Neural progenitor cell (in vitro differentiated cells): ENCODE results near the gene HEG1. TPM values are rescaled to one million over a fixed set of nuclear protein-coding genes. Genes with fewer than 3 reads are reported as not detected.

ENCODE experiments used
- DNase-seq: peaks from one replicate; pipeline ENCODE4 v3.0.0-alpha.2; 2016; ENCODE audit warnings: low spot score
- H2AFZ ChIP-seq: fragments of 200-600 bp; sonication (generic); replicated peaks from 2 replicates; pipeline ENCODE4 v1.6.1; 2016; ENCODE audit warnings: antibody characterized with exemption
- H3F3A ChIP-seq: fragments of 200-600 bp; sonication (generic); 2 replicates; pipeline ENCODE4 v1.6.1; 2016; ENCODE audit warnings: antibody characterized with exemption, low read depth
- H3K27ac ChIP-seq: fragments of 200-600 bp; sonication (generic); 2 replicates; pipeline ENCODE4 v1.5.1; 2016; ENCODE audit warnings: mild to moderate bottlenecking
- H3K27me3 ChIP-seq: fragments of 200-600 bp; sonication (generic); 2 replicates; pipeline ENCODE4 v1.6.1; 2016; ENCODE audit warnings: mild to moderate bottlenecking, moderate library complexity
- H3K36me3 ChIP-seq: fragments of 200-600 bp; sonication (generic); 2 replicates; pipeline ENCODE4 v1.5.1; 2016
- H3K4me1 ChIP-seq: fragments of 200-600 bp; sonication (generic); 2 replicates; pipeline ENCODE4 v1.6.1; 2016; ENCODE audit warnings: mixed run types
- H3K4me2 ChIP-seq: fragments of 200-600 bp; sonication (generic); 2 replicates; pipeline ENCODE4 v1.6.1; 2016
- H3K4me3 ChIP-seq: fragments of 200-600 bp; sonication (generic); 2 replicates; pipeline ENCODE4 v1.5.1; 2016
- H3K79me2 ChIP-seq: fragments of 200-600 bp; sonication (generic); 2 replicates; pipeline ENCODE4 v1.6.1; 2016; ENCODE audit warnings: low read depth
- H3K9ac ChIP-seq: fragments of 200-600 bp; sonication (generic); 2 replicates; pipeline ENCODE4 v1.6.1; 2016
- H3K9me3 ChIP-seq: fragments of 200-600 bp; sonication (generic); 2 replicates; pipeline ENCODE4 v1.5.1; 2016; ENCODE audit warnings: low read depth
- H4K20me1 ChIP-seq: fragments of 200-600 bp; sonication (generic); 2 replicates; pipeline ENCODE4 v1.6.1; 2016; ENCODE audit warnings: low read depth
- H3K27ac Mint-ChIP-seq: 3 replicates; pipeline ENCODE4 v1.8.0; 2021; ENCODE audit warnings: mixed read lengths
- H3K27me3 Mint-ChIP-seq: 2 replicates; pipeline ENCODE4 v1.8.0; 2022; ENCODE audit warnings: low read depth, mild to moderate bottlenecking, inconsistent platforms, moderate library complexity, mixed read lengths; ENCODE audit not compliant: insufficient read depth
- H3K36me3 Mint-ChIP-seq: 3 replicates; pipeline ENCODE4 v1.8.0; 2021; ENCODE audit warnings: mixed read lengths
- H3K4me1 Mint-ChIP-seq: 3 replicates; pipeline ENCODE4 v1.8.0; 2021; ENCODE audit warnings: mixed read lengths
- H3K4me3 Mint-ChIP-seq: 3 replicates; pipeline ENCODE4 v1.8.0; 2021; ENCODE audit warnings: mild to moderate bottlenecking, moderate library complexity, mixed read lengths
- H3K9me3 Mint-ChIP-seq: 3 replicates; pipeline ENCODE4 v1.8.0; 2020; ENCODE audit warnings: mixed read lengths
- EZH2 ChIP-seq: fragments of 200-600 bp; sonication (generic); IDR thresholded peaks from 2 replicates; pipeline ENCODE4 v1.6.1; 2017; ENCODE audit warnings: antibody characterized with exemption, mild to moderate bottlenecking, moderate library complexity
- EZH2phosphoT487 ChIP-seq: fragments of 200-600 bp; sonication (generic); IDR thresholded peaks from 2 replicates; pipeline ENCODE4 v1.6.1; 2017; ENCODE audit warnings: antibody characterized with exemption
- total RNA-seq: library from RNA; depleted of rRNA; stranded (reverse); fragments of >200 nt; gene quantifications from 2 replicates; pipeline ENCODE4 v1.2.3, GENCODE V29; 2015; ENCODE audit warnings: low replicate concordance
- TF ChIP-seq, protein P1 (sequence below): fragments of 200-600 bp; sonication (generic); IDR thresholded peaks from 2 replicates; pipeline ENCODE4 v1.5.1; 2017; ENCODE audit warnings: antibody characterized with exemption, mild to moderate bottlenecking

Gene HEG1, protein sequence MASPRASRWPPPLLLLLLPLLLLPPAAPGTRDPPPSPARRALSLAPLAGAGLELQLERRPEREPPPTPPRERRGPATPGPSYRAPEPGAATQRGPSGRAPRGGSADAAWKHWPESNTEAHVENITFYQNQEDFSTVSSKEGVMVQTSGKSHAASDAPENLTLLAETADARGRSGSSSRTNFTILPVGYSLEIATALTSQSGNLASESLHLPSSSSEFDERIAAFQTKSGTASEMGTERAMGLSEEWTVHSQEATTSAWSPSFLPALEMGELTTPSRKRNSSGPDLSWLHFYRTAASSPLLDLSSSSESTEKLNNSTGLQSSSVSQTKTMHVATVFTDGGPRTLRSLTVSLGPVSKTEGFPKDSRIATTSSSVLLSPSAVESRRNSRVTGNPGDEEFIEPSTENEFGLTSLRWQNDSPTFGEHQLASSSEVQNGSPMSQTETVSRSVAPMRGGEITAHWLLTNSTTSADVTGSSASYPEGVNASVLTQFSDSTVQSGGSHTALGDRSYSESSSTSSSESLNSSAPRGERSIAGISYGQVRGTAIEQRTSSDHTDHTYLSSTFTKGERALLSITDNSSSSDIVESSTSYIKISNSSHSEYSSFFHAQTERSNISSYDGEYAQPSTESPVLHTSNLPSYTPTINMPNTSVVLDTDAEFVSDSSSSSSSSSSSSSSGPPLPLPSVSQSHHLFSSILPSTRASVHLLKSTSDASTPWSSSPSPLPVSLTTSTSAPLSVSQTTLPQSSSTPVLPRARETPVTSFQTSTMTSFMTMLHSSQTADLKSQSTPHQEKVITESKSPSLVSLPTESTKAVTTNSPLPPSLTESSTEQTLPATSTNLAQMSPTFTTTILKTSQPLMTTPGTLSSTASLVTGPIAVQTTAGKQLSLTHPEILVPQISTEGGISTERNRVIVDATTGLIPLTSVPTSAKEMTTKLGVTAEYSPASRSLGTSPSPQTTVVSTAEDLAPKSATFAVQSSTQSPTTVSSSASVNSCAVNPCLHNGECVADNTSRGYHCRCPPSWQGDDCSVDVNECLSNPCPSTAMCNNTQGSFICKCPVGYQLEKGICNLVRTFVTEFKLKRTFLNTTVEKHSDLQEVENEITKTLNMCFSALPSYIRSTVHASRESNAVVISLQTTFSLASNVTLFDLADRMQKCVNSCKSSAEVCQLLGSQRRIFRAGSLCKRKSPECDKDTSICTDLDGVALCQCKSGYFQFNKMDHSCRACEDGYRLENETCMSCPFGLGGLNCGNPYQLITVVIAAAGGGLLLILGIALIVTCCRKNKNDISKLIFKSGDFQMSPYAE (N-terminal part only)
- 11.4 and 16.4 TPM in 2 replicates for total RNA-seq

DNA sequence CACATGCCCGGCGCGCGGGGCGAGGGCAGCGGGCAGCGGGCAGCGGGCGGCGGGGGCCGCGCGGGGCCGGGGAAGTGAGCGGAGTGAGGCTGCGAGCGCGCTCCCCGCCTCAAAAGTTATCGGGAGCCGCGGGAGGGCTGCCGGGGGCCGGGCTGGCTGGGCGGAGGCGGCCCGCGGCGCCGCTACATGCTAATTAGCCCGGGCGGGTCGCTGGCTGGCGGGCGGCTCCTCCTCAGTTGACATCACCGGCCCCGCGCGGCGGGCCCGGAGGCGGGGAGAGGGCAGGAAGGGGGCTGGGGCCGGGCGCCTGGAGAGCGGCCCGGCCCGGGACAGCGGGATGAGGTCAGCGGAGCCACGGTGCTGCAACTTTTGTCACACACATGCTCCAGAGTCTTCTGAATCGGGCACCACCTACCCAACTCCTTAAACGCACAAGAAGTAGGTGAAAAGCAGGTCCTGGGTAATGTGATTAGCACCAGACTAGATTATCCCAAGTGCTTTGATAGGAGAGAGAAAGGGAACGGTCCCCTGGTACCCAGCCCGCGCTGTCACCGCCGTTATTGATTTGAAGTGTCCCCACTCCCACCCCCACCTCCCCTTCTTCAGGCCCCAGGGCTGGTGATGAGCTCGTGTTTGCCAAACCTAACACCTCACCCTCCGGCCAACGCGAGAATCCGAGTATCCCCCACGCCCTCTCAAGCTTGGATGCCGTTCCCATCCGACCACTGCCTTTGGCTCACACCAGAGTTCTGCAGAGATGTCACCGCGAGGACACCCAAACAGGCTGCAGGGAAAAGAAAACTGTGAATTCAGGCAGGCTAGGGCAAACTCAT, at the start of gene HEG1:
Gene HEG1 (minus strand): TSS at position 85 of the 833 bp plus-strand sequence. CDS start 107 bp downstream, outside the sequence.
- Histone ChIP-seq H3K9me3 (no peaks in the 10 kb centered on the region), H4K20me1 (peaks cover 39% of the 10 kb centered on the region), H3K27me3 (peaks cover 53% of the 10 kb centered on the region), H3K9ac (no peak within 1 kb of the TSS), H2AFZ (peak within 1 kb of the TSS; percentile 73), H3F3A (peaks cover 36% of the 10 kb centered on the region), H3K4me2 (peak within 1 kb of the TSS; percentile 96), H3K27ac (no peak within 1 kb of the TSS), H3K4me1 (peaks cover 42% of the 10 kb centered on the region), H3K4me3 (peak within 1 kb of the TSS; percentile 80), H3K36me3 (no peaks in the 10 kb centered on the region), H3K79me2 (peaks cover 19% of the 10 kb centered on the region)
- H3K4me1 Mint-ChIP-seq, result peaks cover 47% of the 10 kb centered on the region
- peaks cover 2% of the 10 kb centered on the region for H3K36me3 Mint-ChIP-seq
- peak within 1 kb of the TSS; percentile 95 for H3K4me3 Mint-ChIP-seq
- DNase-seq, result peak; percentile 91
- peak within 1 kb of the TSS; percentile 58 for H3K27ac Mint-ChIP-seq
- peak; percentile 33 for TF ChIP-seq EZH2
- TF ChIP-seq, protein P1, sequence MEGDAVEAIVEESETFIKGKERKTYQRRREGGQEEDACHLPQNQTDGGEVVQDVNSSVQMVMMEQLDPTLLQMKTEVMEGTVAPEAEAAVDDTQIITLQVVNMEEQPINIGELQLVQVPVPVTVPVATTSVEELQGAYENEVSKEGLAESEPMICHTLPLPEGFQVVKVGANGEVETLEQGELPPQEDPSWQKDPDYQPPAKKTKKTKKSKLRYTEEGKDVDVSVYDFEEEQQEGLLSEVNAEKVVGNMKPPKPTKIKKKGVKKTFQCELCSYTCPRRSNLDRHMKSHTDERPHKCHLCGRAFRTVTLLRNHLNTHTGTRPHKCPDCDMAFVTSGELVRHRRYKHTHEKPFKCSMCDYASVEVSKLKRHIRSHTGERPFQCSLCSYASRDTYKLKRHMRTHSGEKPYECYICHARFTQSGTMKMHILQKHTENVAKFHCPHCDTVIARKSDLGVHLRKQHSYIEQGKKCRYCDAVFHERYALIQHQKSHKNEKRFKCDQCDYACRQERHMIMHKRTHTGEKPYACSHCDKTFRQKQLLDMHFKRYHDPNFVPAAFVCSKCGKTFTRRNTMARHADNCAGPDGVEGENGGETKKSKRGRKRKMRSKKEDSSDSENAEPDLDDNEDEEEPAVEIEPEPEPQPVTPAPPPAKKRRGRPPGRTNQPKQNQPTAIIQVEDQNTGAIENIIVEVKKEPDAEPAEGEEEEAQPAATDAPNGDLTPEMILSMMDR, result no peak
- peaks cover 9% of the 10 kb centered on the region for H3K27me3 Mint-ChIP-seq
- H3K9me3 Mint-ChIP-seq, result peaks cover 3% of the 10 kb centered on the region

DNA sequence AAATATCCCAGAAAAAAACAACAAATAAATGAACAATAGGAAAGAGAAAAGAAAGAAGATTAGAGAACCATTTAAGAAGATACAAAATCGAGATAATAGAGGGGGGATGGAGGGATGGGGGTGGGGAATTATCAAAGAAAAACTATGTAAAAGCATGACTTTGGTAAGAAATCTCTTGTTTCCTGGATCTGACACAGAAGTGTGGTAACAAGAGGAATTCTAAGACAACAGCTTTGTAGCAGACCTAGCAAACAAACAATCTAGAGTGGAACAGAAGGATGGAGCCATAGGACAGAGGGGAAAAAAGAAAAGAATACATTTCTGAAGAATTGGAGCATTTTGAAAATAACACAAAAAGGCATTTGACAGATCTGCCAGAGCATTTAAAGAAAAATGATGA, 49.3 kb upstream of the HEG1 start:
- H3K27ac ChIP-seq, result no peak overlapping the region
- no peak overlapping the region for H3K27ac Mint-ChIP-seq
- no peak for TF ChIP-seq EZH2phosphoT487
- TF ChIP-seq, protein P1, result no peak
- no peak for TF ChIP-seq EZH2
- peaks cover 6% of the 10 kb centered on the region for H3K27me3 Mint-ChIP-seq
- no peak overlapping the region for H3K9ac ChIP-seq
- no peak overlapping the region for H3K4me3 ChIP-seq
- no peaks in the 10 kb centered on the region for H3K9me3 ChIP-seq
- no peaks in the 10 kb centered on the region for H4K20me1 ChIP-seq
- no peaks in the 10 kb centered on the region for H3K79me2 ChIP-seq
- H3K4me1 ChIP-seq, result no peaks in the 10 kb centered on the region
- peaks cover 11% of the 10 kb centered on the region for H3K4me1 Mint-ChIP-seq
- H3K9me3 Mint-ChIP-seq, result no peaks in the 10 kb centered on the region
- H3K27me3 ChIP-seq, result no peaks in the 10 kb centered on the region
- no peak for DNase-seq
- no peak overlapping the region for H3K4me2 ChIP-seq
- no peak overlapping the region for H3K4me3 Mint-ChIP-seq
- H3K36me3 ChIP-seq, result no peaks in the 10 kb centered on the region
- H3F3A ChIP-seq, result no peaks in the 10 kb centered on the region
- H3K36me3 Mint-ChIP-seq, result no peaks in the 10 kb centered on the region
- H2AFZ ChIP-seq, result no peak overlapping the region

DNA sequence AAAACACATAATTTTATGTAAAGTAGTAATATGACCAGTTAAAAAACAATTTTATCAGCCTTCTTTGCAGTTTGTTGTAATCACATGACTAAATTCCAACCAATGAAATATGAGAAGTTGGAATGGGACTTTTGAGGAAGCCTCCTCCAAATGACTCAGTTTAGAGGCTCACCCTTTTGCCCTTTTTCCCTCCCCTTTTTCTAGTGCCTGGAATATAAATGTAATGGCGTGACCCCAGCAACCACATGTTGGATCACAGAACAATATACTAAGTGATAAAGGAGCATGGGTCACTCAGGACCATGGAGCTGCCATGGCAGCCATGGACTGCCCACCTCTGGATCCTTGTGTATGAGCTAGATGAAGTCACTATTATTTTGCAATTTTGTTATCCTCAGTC, 48.8 kb upstream of the HEG1 start:
- Histone ChIP-seq H3K79me2 (no peaks in the 10 kb centered on the region), H4K20me1 (no peaks in the 10 kb centered on the region), H3K4me2 (no peak overlapping the region), H3F3A (no peaks in the 10 kb centered on the region), H3K36me3 (no peaks in the 10 kb centered on the region), H3K27me3 (no peaks in the 10 kb centered on the region), H3K4me3 (no peak overlapping the region), H2AFZ (no peak overlapping the region), H3K9me3 (no peaks in the 10 kb centered on the region), H3K9ac (no peak overlapping the region), H3K27ac (no peak overlapping the region), H3K4me1 (no peaks in the 10 kb centered on the region)
- H3K27ac Mint-ChIP-seq, result no peak overlapping the region
- no peak overlapping the region for H3K4me3 Mint-ChIP-seq
- H3K4me1 Mint-ChIP-seq, result peaks cover 11% of the 10 kb centered on the region
- H3K36me3 Mint-ChIP-seq, result peaks cover 3% of the 10 kb centered on the region
- H3K9me3 Mint-ChIP-seq, result peaks cover 3% of the 10 kb centered on the region
- peaks cover 6% of the 10 kb centered on the region for H3K27me3 Mint-ChIP-seq
- DNase-seq, result no peak
- TF ChIP-seq EZH2 (no peak), EZH2phosphoT487 (no peak)
- TF ChIP-seq, protein P1, result no peak
